Testis (tissue), 3 donors: ENCODE measurements around the gene RSPO3. TPM values are rescaled to one million over a fixed set of nuclear protein-coding genes. Genes with fewer than 3 reads are reported as not detected.
"Not testable (repeated sequence)": the region's sequence is repeated elsewhere in the genome, so short reads cannot be mapped to it uniquely, and the experiment has no call there.

Source experiments
- DNase-seq: peaks from one replicate; pipeline ENCODE4 v3.0.0-alpha.2; 2019
- H3K27ac ChIP-seq, 2 donors: fragments of 200-600 bp; sonication (generic); one replicate each; pipeline ENCODE4 v1.5.1; 2019
- H3K27me3 ChIP-seq: fragments of 200-600 bp; sonication (generic); one replicate; pipeline ENCODE4 v1.5.1; 2019
- H3K36me3 ChIP-seq: fragments of 200-600 bp; sonication (generic); one replicate; pipeline ENCODE4 v1.5.1; 2017; ENCODE audit warnings: low read depth; ENCODE audit errors: missing control alignments
- H3K4me1 ChIP-seq: fragments of 200-600 bp; sonication (generic); one replicate; pipeline ENCODE4 v1.5.1; 2019
- H3K4me3 ChIP-seq, 2 donors: fragments of 200-600 bp; sonication (generic); one replicate each; pipeline ENCODE4 v1.5.1; 2017 to 2019
- H3K9me3 ChIP-seq: fragments of 200-600 bp; sonication (generic); one replicate; pipeline ENCODE4 v1.5.1; 2017
- POLR2A ChIP-seq: fragments of 450-650 bp; IDR thresholded peaks from one replicate; pipeline ENCODE4 v1.6.1; 2017; ENCODE audit warnings: antibody characterized with exemption, mild to moderate bottlenecking, moderate library complexity
- WGBS, 2 donors: methylation state at CpG; one replicate each; pipeline ENCODE4 v1.1.5; 2018; 5-methylcytosine and 5-hydroxymethylcytosine counted together
- intact Hi-C: fragments of 100-400 bp; cut with DNase I; formaldehyde crosslinking; loops from one replicate; pipeline ENCODE4 v1.15.1; 2023; ENCODE audit warnings: low total_unique reads
- polyA plus RNA-seq: library from polyadenylated mRNA; stranded (reverse); fragments of 350-450 nt; fragmentation: Illumina TruSeq; extraction: RNeasy Lipid Tissue Mini Kit (QIAGEN cat#74804); gene quantifications from one replicate; pipeline ENCODE4 v1.2.3, GENCODE V29; 2014; ENCODE audit warnings: low read depth, low replicate concordance; ENCODE audit not compliant: insufficient read depth
- total RNA-seq, 2 donors: library from RNA; depleted of rRNA; stranded (reverse); fragments of >200 nt; gene quantifications; one replicate each; pipeline ENCODE4 v1.2.3, GENCODE V29; 2016
- TF ChIP-seq, protein P1 (sequence below), 3 experiments: fragments of 450-650 bp in 2 of 3; fragments of 200-600 bp in 1 of 3; sonication (generic) in 1 of 3; IDR thresholded peaks; one replicate each; pipeline ENCODE4 v1.5.1; 2016 to 2019; ENCODE audit warnings: antibody characterized with exemption in 3 of 3, mild to moderate bottlenecking in 2 of 3, moderate library complexity in 1 of 3

The RSPO3 gene
- total and polyA plus RNA-seq, 3 donors from 2014 or later: 0.06 to 6.6 (median 1.5) TPM

DNA sequence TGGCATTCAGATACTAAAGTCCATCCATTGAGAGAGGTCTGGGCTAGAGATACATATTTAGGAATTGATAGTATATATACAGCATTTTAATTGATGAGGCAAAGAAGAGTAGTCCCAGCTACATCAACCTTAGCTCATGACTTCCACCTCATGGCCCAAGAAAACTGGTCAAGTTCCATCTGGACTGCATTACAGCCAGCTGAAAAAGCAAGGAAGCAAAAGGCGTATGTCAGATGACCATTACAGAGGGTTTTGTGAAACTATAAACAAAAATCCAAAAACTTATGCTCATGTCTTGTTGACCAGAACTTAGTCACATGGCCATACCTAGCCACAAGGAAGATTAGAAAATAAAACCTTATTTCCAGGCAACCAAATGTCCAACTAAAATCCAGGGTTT lies 101.4 kb downstream of the RSPO3 start:
- Histone ChIP-seq H3K4me3 (no peak overlapping the region), H3K36me3 (no peaks in the 10 kb centered on the region), H3K4me1 (no peaks in the 10 kb centered on the region), H3K27ac (no peak overlapping the region), H3K27me3 (no peaks in the 10 kb centered on the region), H3K9me3 (no peaks in the 10 kb centered on the region)
- TF ChIP-seq, protein P1, sequence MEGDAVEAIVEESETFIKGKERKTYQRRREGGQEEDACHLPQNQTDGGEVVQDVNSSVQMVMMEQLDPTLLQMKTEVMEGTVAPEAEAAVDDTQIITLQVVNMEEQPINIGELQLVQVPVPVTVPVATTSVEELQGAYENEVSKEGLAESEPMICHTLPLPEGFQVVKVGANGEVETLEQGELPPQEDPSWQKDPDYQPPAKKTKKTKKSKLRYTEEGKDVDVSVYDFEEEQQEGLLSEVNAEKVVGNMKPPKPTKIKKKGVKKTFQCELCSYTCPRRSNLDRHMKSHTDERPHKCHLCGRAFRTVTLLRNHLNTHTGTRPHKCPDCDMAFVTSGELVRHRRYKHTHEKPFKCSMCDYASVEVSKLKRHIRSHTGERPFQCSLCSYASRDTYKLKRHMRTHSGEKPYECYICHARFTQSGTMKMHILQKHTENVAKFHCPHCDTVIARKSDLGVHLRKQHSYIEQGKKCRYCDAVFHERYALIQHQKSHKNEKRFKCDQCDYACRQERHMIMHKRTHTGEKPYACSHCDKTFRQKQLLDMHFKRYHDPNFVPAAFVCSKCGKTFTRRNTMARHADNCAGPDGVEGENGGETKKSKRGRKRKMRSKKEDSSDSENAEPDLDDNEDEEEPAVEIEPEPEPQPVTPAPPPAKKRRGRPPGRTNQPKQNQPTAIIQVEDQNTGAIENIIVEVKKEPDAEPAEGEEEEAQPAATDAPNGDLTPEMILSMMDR (IDR thresholded peaks at IDR 0.05): no peak
- TF ChIP-seq POLR2A: no peak
- WGBS, 2 donors: 83 to 94% methylated on average over 1 of the region's 1 CpG
- intact Hi-C loops: no loop called here
- DNase-seq: no peak

DNA sequence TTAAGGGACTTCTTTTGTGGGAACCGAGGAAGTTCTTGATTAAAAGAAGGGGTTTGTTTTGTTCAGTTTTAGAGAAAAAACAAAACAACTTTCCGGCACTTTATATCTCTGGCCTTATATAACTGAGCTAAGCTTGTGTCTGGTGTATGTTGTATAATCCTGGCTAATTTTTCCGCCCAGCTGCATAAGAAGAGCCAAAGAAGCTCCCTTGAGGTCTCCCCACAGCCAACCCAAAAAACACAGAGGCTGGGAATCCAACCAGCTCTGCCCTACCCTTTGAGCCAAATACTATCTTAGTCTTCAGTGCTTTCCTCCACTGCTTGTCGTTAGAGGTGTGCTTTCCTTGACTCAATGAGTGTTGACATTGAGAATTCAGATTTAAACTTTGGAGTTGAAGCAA lies 102.7 kb downstream of the RSPO3 start:
- WGBS, 2 donors: 57 to 66% methylated on average over 4 of the region's 4 CpGs
- Histone ChIP-seq H3K27me3 (no peaks in the 10 kb centered on the region), H3K4me3 (no peak overlapping the region), H3K4me1 (no peaks in the 10 kb centered on the region), H3K27ac (no peak overlapping the region), H3K9me3 (no peaks in the 10 kb centered on the region), H3K36me3 (no peaks in the 10 kb centered on the region)
- intact Hi-C loops: no loop called here
- DNase-seq: peak; percentile 26
- TF ChIP-seq, protein P1 (IDR thresholded peaks at IDR 0.05): no peak
- TF ChIP-seq POLR2A: no peak

DNA sequence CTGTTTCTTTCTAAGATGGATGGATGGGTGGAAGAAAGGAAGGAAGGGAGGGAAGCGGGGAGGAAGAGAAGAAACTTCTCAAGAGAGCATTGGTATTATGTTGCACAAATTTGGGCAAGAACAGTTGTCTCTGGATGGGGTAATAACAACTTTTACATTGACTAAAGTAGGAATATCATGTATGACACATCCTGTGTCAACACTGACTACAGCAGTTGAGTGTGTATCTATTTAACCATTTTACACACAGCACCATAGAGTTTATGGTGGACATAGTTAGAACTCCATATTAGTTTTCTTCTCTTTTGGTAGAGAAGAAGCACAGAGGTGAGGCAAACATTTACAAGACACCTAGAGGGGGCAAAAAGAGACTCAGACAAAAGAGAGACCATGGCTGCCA lies 103.9 kb downstream of the RSPO3 start:
- Histone ChIP-seq H3K4me3 (no peak overlapping the region), H3K9me3 (no peaks in the 10 kb centered on the region), H3K4me1 (no peaks in the 10 kb centered on the region), H3K27me3 (no peaks in the 10 kb centered on the region), H3K27ac (no peak overlapping the region), H3K36me3 (no peaks in the 10 kb centered on the region)
- DNase-seq: no peak
- WGBS, 2 donors: 63 to 87% methylated on average over 1 of the region's 1 CpG
- no peak for TF ChIP-seq POLR2A
- TF ChIP-seq, protein P1 (IDR thresholded peaks at IDR 0.05): no peak
- intact Hi-C loops: no loop called here

DNA sequence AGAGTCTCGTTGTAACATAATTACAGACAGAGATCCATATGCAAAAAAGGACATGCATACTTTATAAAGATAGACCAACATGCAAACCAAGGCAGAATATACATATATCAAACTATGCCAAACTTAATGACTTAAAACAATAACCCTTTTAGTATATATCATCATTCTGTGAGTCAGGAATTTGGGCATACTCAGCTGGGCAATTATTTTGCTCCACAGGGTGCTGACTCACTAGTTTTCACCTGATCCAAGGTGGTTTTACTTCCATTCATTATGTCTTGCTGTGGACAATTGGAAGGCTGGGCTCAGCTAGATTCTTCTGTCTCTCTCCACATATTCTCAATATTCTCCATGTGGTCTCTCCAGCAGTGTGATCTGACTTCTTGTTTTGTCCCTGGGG lies 107.0 kb downstream of the RSPO3 start:
- TF ChIP-seq, protein P1 (IDR thresholded peaks at IDR 0.05): no peak
- TF ChIP-seq POLR2A: no peak
- H3K36me3 ChIP-seq: no peaks in the 10 kb centered on the region
- no peaks in the 10 kb centered on the region for H3K27me3 ChIP-seq
- no peaks in the 10 kb centered on the region for H3K9me3 ChIP-seq
- intact Hi-C loops: no loop called here
- no peak for DNase-seq
- H3K4me1 ChIP-seq: no peaks in the 10 kb centered on the region
- 68 to 83% methylated on average over 1 of the region's 1 CpG for WGBS, 2 donors
- H3K27ac ChIP-seq: no peak overlapping the region
- no peak overlapping the region for H3K4me3 ChIP-seq

DNA sequence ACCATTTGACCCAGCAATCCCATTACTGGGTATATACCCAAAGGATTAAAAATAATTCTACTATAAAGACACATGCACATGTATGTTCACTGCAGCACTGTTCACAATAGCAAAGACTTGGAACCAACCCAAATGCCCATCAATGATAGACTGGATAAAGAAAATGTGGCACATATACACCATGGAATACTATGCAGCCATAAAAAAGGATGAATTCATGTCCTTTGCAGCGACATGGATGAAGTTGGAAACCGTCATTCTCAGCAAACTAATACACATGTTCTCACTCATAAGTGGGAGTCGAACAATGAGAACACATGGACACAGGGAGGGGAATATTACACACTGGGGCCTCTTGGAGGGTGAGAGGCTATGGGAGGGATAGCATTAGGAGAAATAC lies 115.3 kb downstream of the RSPO3 start:
- H3K27me3 ChIP-seq, intact Hi-C loops, H3K27ac ChIP-seq, H3K4me3 ChIP-seq, DNase-seq, H3K9me3 ChIP-seq, H3K36me3 ChIP-seq, H3K4me1 ChIP-seq: not testable (repeated sequence)
- WGBS, 2 donors: 56 to 67% methylated on average over 3 of the region's 3 CpGs
